CD4-positive, alpha-beta T cell treated with Interleukin-15 for 1 hour (primary cell): ENCODE results near the gene GHRH.

Experiments used
- DNase-seq: peaks from one replicate; pipeline ENCODE4 v3.0.0-alpha.2; 2020

Gene GHRH

GRCh38 chr20:37260923-37261322 lies 691 bp downstream of the GHRH start:
- DNase-seq: no peak

DNA sequence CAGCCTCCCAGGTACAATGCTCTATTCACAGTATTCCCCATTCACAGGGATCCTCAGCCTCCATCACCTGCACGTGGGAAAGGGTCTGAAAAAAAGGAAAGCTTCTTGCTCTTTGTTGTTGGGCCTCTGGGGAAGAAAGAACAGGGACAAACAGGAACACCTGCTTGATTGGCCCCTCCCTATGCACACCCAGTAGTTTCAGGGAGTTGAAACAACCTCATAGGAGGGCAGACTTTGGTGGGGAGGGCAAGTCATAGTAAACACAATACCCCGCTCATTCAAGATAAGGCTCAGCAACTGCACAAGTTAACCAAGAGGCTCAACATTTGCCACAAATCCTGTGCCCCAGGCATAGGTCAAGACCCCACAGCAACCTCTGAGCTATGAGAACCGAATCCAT lies 1.7 kb downstream of the GHRH start:
- DNase-seq: no peak

- no peak for DNase-seq
These were observed 2.6 kb downstream of the GHRH start for GRCh38 chr20:37259031-37259430.

GRCh38 chr20:37257988-37258387 lies 3.6 kb downstream of the GHRH start:
- no peak for DNase-seq

DNA sequence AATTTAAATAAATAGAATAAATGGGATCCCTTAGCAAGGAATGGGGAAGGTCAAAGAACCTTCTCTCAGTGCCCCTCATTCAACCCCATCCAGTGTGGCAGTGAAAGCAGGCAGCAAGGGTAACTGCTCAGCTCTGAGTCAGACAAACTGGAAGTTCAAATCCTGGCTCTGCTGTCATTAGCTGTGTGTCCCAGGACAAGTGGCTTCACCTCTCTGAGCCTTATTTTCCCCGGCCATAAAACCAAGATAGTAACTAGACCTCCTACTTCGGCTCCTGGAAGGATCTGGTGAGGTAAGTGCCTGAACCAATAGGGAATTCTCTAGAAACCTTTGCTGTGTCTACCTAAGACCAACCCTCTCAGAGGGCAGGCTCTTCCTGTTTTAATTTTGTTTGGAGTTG lies 4.1 kb downstream of the GHRH start:
- DNase-seq: no peak

- DNase-seq: no peak
These were observed 5.3 kb downstream of the GHRH start for GRCh38 chr20:37256286-37256685.

DNA sequence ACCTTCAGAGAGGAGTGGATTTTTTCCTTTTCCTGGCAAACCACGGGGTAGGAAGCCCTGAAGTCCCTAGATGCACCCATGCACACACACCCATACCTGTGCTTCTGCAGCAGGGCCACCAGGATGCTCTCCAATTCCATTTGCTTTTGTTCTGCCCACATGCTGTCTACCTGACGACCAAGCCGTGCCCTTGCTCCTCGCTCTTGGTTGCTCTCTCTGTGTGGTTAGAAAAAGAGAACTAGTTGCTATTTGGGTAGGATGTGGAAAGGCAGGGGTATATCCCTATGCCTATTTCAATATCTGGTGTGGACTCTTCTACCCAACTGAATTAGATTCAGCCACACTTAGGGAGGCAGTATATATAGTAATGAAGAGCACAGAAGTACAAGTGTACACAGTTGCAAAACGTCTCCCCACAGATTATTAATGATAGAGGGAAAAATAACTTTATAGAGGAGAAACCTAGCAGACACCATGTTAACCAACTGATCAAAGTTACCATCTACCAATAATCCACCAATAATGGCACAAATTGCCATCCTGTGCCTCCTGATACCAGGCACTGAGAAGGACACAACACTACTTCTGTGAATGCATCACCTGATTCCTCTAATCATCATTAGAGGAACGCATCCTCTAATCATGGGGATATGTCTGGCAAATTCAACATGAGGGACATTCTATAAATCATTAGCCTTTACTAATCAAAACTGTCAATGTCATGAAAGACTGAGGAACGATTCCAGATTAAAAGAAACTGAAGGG lies 7.3 kb downstream of the GHRH start:
- no peak for DNase-seq

- DNase-seq: no peak
These were observed 8.5 kb downstream of the GHRH start for GRCh38 chr20:37253087-37253486.

DNA sequence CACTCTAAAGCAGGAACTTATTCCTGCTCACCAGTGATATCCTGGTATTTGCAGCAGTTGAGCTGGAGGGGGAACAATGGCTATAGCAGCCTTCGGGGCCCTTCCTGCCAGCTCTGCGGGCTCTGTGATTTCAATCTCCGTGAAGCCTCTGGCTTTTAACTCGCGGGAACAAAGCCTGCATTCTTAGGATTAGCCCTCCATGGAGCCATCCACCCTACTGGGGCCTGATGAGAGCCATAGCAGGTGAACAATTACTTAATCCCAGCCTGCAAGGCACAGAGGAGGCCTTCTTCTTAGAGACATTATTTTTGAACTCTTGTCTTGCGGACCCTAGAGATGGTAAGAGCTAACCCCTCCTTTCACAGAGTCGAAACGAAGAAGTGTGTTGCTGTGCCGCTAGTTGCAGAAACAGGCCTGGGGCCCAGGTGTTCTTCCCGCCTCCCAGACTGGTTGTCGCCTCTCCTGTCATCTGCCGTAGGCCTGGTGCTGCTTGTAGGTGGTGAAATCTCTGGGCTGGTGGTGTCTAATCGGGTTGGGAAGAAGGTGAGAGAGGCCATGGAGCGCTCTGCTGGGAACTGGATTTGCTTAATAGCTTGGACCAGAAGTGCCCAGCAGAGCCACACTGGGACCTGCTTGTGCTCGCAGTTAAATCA lies 9.7 kb downstream of the GHRH start:
- DNase-seq: no peak

- no peak for DNase-seq
These were observed 12.3 kb downstream of the GHRH start for GRCh38 chr20:37249304-37249703.

- DNase-seq: no peak
These were observed 14.1 kb downstream of the GHRH start for GRCh38 chr20:37247547-37247946.

DNA sequence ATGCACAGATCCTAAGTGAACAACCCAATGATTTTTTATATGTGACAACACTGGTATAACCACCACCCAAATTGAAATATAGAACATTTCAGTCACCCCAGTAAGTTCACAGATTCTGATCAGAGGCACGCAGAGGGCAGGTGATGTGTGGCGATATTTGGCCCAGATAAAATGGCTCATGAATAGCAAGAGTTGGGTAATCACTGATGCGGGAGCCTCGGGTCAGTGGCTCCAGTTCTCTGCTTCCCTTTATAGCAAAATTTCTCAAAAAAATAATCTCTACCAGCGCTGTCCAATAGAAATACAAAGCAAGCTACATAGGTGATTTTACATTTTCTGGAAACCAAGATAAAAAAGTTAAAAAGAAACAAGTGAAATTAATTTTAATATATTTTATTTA lies 14.9 kb downstream of the GHRH start:
- no peak for DNase-seq

GRCh38 chr20:37245216-37246150 lies 16.1 kb downstream of the GHRH start:
- no peak for DNase-seq

DNA sequence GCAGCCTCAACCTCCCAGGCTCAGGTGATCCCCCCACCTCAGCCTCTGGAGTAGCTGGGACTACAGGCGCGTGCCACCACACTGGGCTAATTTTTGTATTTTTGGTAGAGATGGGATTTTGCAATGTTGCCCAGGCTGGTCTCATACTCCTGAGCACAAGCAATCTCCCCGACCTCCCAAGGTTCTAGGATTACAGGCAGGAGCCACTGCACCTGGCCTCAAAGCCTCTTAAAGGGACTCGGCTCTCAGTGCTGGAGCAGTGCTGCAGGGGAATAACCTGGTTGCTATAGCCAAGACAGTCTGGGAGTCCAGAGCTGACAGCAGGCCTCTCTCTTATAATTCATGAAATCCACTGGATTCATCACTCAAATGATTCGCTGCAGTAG lies 17.0 kb downstream of the GHRH start:
- no peak for DNase-seq

GRCh38 chr20:37243937-37244571 lies 17.6 kb downstream of the GHRH start:
- DNase-seq: no peak

DNA sequence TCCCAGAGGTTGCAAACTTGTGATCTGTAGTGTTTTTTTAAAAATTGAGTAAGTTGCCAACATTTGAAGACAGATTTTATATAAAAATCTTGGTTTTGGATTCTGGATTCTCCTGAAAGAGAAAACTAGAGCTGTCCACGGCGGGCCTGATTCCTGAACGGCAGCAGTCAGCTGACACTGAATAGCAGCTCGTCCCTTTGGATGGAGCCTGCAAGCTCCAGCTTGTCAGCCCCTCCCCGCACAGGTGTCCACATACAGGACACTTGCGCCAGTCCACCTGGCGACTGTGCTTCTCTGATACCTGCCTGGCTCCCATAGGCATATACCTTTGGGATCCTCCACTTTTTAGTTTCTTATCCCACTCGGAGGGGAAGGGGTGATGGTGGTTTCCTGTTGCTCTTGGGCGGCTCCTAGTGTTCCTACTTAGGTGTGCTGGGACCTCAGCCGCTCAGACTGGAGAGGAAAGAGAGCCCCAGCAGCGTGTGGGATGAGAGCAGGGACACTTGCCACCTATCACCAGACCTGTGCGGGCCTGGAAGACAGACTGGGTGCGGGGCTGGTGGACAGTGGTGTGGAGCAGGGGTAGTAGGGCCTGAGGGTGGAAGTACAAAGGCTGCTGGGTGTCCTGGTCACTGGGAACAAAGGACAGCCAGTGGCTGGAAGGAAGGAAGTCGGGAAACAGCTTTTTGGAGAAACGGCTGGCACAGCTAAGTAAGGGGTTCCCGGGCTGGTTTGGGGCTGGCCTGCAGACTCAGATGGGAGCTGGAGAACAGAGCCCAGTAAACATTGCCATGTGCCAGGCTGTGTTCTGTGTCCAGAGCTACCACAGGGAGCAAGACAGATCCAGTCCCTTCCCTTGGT lies 18.3 kb downstream of the GHRH start:
- DNase-seq: no peak

- no peak for DNase-seq
These were observed 19.1 kb downstream of the GHRH start for GRCh38 chr20:37242503-37242902.

- no peak for DNase-seq
These were observed 21.1 kb downstream of the GHRH start for GRCh38 chr20:37240337-37241067.

DNA sequence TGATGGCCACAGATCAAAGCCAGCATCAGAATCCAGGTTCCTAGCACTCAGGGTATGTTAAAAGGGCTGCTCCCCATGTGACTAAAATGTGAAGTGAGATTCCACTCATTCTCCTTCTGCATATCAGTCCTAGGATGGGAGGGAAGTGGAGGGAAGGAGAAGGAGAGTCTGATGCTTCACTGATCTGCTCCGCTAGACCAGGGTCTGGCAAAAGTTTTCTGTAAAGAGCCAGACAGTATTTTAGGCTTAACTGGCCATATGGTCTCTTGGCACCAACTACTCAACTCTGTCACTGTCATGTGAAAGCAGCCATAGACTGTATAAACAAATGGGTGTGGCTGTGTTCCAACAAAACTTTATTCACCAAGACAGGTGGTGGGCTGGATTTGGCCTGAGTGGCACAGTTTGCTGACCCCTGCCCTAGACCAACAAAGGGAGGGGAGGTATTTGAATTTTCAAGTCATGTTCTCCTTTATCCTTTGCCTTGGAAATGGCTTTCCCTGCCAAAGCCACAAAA lies 22.6 kb downstream of the GHRH start:
- no peak for DNase-seq

DNA sequence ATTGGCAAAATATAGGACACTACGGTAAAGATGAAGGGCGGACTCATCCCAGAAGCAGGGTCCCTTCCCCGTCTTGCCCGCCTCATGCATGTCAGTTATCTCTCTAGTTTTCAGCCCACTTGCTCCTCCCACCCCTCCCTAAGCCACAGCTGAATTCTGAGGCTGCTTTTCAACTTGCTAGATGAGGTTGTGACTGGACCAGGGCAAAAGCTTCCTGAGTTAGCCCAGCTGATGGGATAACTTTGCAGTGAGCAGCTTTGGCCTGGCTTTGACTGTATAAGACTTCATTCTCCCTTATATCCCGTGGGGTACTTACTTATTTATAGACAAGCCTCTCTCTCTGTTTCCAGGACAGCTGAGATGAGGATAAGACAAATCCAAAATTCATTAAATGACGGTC lies 23.2 kb downstream of the GHRH start:
- DNase-seq: no peak

- no peak for DNase-seq
These were observed 24.0 kb downstream of the GHRH start for GRCh38 chr20:37237656-37238055.
